GM18498 (cell line): Measurements from ENCODE around the gene NSD2.
"Not testable (repeated sequence)": the region's sequence is repeated elsewhere in the genome, so short reads cannot be mapped to it uniquely, and the experiment has no call there.

ENCODE experiments used
- ATAC-seq: cut with Tn5 transposase; IDR thresholded peaks from one replicate; pipeline ENCODE4 v1.9.1; 2021; ENCODE audit warnings: mild to moderate bottlenecking, moderate library complexity; ENCODE audit not compliant: unreplicated experiment

The NSD2 gene

GRCh38 chr4:2031161-2031560 lies 160.0 kb downstream of the NSD2 start:
- not testable (repeated sequence) for ATAC-seq
